Gastrocnemius medialis (tissue), 4 donors: ENCODE data around the gene DUSP22. TPM values are rescaled to one million over a fixed set of nuclear protein-coding genes. Genes with fewer than 3 reads are reported as not detected.

ENCODE experiments used
- ATAC-seq, 2 donors: fragments of 150-250 bp; one replicate each; pipeline ENCODE4 v1.9.1; 2016
- DNase-seq, 2 donors: peaks; one replicate each; pipeline ENCODE4 v3.0.0-alpha.2; 2019
- H3K27ac ChIP-seq, 4 donors: fragments of 200-600 bp; sonication (generic); 1 replicate in 1 of 4; 2 replicates in 3 of 4; pipeline ENCODE4 v1.5.1; 2016 to 2018; ENCODE audit warnings: mild to moderate bottlenecking in 2 of 4, moderate library complexity in 1 of 4
- H3K27me3 ChIP-seq, 3 donors: fragments of 200-600 bp; sonication (generic) in 2 of 3; 1 replicate in 1 of 3; 2 replicates in 2 of 3; pipeline versions ENCODE4 v1.5.1 to v1.6.0; 2016 to 2019; ENCODE audit warnings: mild to moderate bottlenecking in 1 of 3, moderate library complexity in 1 of 3
- H3K36me3 ChIP-seq, 2 donors: fragments of 200-600 bp; sonication (generic) in 1 of 2; one replicate each; pipeline ENCODE4 v1.5.1; 2017 to 2018
- H3K4me1 ChIP-seq, 2 donors: fragments of 200-600 bp; sonication (generic) in 1 of 2; one replicate each; pipeline ENCODE4 v1.5.1; 2016 to 2017; ENCODE audit warnings: mild to moderate bottlenecking in 2 of 2
- H3K4me3 ChIP-seq, 4 donors: fragments of 200-600 bp; sonication (generic) in 3 of 4; 1 replicate in 1 of 4; 2 replicates in 3 of 4; pipeline ENCODE4 v1.5.1; 2016 to 2019; ENCODE audit warnings: mild to moderate bottlenecking in 2 of 4
- H3K9me3 ChIP-seq, 3 donors: fragments of 200-600 bp; sonication (generic) in 2 of 3; 1 replicate in 1 of 3; 2 replicates in 2 of 3; pipeline ENCODE4 v1.5.1; 2016 to 2019
- CTCF ChIP-seq, 5 experiments: fragments of 450-650 bp in 3 of 5; fragments of 200-600 bp in 2 of 5; sonication (generic) in 2 of 5; IDR thresholded peaks in 4 of 5; conservative IDR thresholded peaks in 1 of 5; 1 replicate in 4 of 5; 2 replicates in 1 of 5; pipeline ENCODE4 v1.5.1; 2016 to 2019; ENCODE audit warnings: antibody characterized with exemption in 5 of 5, mild to moderate bottlenecking in 3 of 5, moderate library complexity in 3 of 5
- POLR2A ChIP-seq, 2 donors: fragments of 450-650 bp; IDR thresholded peaks; one replicate each; pipeline ENCODE4 v1.6.1; 2017; ENCODE audit warnings: antibody characterized with exemption in 2 of 2, mild to moderate bottlenecking in 2 of 2, moderate library complexity in 2 of 2
- in situ Hi-C, 4 donors: fragments of 200-750 bp; cut with MboI; loops; one replicate each; pipeline versions ENCODE4 v1.15.0 to v1.8.0; 2017; ENCODE audit warnings: low sequenced_read_pairs in 4 of 4
- intact Hi-C: fragments of 100-400 bp; cut with DNase I; formaldehyde crosslinking; loops from one replicate; pipeline ENCODE4 v1.15.1; 2023; ENCODE audit warnings: low total_unique reads
- total RNA-seq, 4 donors: library from RNA; depleted of rRNA; stranded (reverse); fragments of >200 nt; gene quantifications; one replicate each; pipeline versions ENCODE4 v1.1.0 to v1.2.3, GENCODE V29; 2016

Gene DUSP22
- total RNA-seq, 4 donors from 2014 or later: 53.4 to 70.7 (median 61.3) TPM

GRCh38 chr6:251920-252319 is 40.4 kb upstream of the DUSP22 start:
- DNase-seq (no peak), ATAC-seq (no peak)
- H3K27me3 ChIP-seq: peaks cover 0 to 4% (median 0%) of the 10 kb centered on the region in 3 donors
- TF ChIP-seq CTCF (IDR thresholded peaks at IDR 0.05 in 4 of 5, conservative IDR thresholded peaks at IDR 0.05 in 1 of 5): no peak
- no peak for TF ChIP-seq POLR2A (IDR thresholded peaks at IDR 0.05)
- no peaks in the 10 kb centered on the region for H3K9me3 ChIP-seq
- H3K27ac ChIP-seq: no peak overlapping the region
- in situ Hi-C loops (no loop called here), intact Hi-C loops (no loop called here)
- H3K4me3 ChIP-seq: no peak overlapping the region
- no peaks in the 10 kb centered on the region for H3K4me1 ChIP-seq
- no peaks in the 10 kb centered on the region for H3K36me3 ChIP-seq

GRCh38 chr6:252775-253535 is 39.3 kb upstream of the DUSP22 start:
- in situ Hi-C loops (no loop called here), intact Hi-C loops (no loop called here)
- Histone ChIP-seq H3K4me1 (no peaks in the 10 kb centered on the region), H3K4me3 (no peak overlapping the region), H3K27me3 (peaks cover 0 to 4% (median 0%) of the 10 kb centered on the region in 3 donors), H3K9me3 (no peaks in the 10 kb centered on the region), H3K36me3 (no peaks in the 10 kb centered on the region), H3K27ac (no peak overlapping the region)
- DNase-seq: no peak
- TF ChIP-seq CTCF (IDR thresholded peaks at IDR 0.05 in 4 of 5, conservative IDR thresholded peaks at IDR 0.05 in 1 of 5) (no peak), POLR2A (IDR thresholded peaks at IDR 0.05) (no peak)
- no peak for ATAC-seq

GRCh38 chr6:254016-254415 is 38.3 kb upstream of the DUSP22 start:
- Histone ChIP-seq H3K27me3 (peaks cover 0 to 4% (median 0%) of the 10 kb centered on the region in 3 donors), H3K4me3 (no peak overlapping the region), H3K27ac (no peak overlapping the region), H3K4me1 (no peaks in the 10 kb centered on the region), H3K9me3 (no peaks in the 10 kb centered on the region), H3K36me3 (no peaks in the 10 kb centered on the region)
- ATAC-seq (no peak), DNase-seq (no peak)
- TF ChIP-seq CTCF (IDR thresholded peaks at IDR 0.05 in 4 of 5, conservative IDR thresholded peaks at IDR 0.05 in 1 of 5) (no peak), POLR2A (IDR thresholded peaks at IDR 0.05) (no peak)
- intact Hi-C loops: no loop called here
- in situ Hi-C loops: no loop called here

- Histone ChIP-seq H3K27me3 (peaks cover 0 to 4% (median 0%) of the 10 kb centered on the region in 3 donors), H3K36me3 (no peaks in the 10 kb centered on the region), H3K27ac (no peak overlapping the region), H3K4me3 (no peak overlapping the region), H3K9me3 (no peaks in the 10 kb centered on the region), H3K4me1 (no peaks in the 10 kb centered on the region)
- in situ Hi-C loops (no loop called here), intact Hi-C loops (no loop called here)
- ATAC-seq: no peak
- no peak for TF ChIP-seq POLR2A (IDR thresholded peaks at IDR 0.05)
- no peak for TF ChIP-seq CTCF (IDR thresholded peaks at IDR 0.05 in 4 of 5, conservative IDR thresholded peaks at IDR 0.05 in 1 of 5)
- DNase-seq: no peak
Measured at GRCh38 chr6:255041-255750, 37.1 kb upstream of the DUSP22 start.
